IPS-20b (cell line): ENCODE data around the gene RTP4.

Source experiments
- H3K27ac ChIP-seq: one replicate; pipeline ENCODE4 v1.5.1; 2013; ENCODE audit warnings: low read length
- H3K27me3 ChIP-seq: 2 replicates; pipeline ENCODE4 v1.6.1; 2013; ENCODE audit warnings: mild to moderate bottlenecking, low read length, inconsistent platforms; ENCODE audit not compliant: insufficient read depth
- H3K36me3 ChIP-seq: 2 replicates; pipeline ENCODE4 v1.6.1; 2013; ENCODE audit warnings: low read depth, mild to moderate bottlenecking, inconsistent platforms, low read length, moderate library complexity; ENCODE audit not compliant: insufficient read depth
- H3K4me1 ChIP-seq: 2 replicates; pipeline ENCODE4 v1.6.1; 2013; ENCODE audit warnings: mild to moderate bottlenecking, control low read depth, inconsistent platforms, low read length, moderate library complexity; ENCODE audit not compliant: insufficient read depth
- H3K4me3 ChIP-seq: 2 replicates; pipeline ENCODE4 v1.5.1; 2013; ENCODE audit warnings: mild to moderate bottlenecking, low read length, inconsistent platforms
- H3K9ac ChIP-seq: 2 replicates; pipeline ENCODE4 v1.6.1; 2013; ENCODE audit warnings: low read depth, mild to moderate bottlenecking, inconsistent platforms, low read length, moderate library complexity
- H3K9me3 ChIP-seq: 2 replicates; pipeline ENCODE4 v1.6.1; 2013; ENCODE audit warnings: mild to moderate bottlenecking, low read depth, low read length, inconsistent platforms; ENCODE audit not compliant: insufficient read depth

Gene RTP4

DNA sequence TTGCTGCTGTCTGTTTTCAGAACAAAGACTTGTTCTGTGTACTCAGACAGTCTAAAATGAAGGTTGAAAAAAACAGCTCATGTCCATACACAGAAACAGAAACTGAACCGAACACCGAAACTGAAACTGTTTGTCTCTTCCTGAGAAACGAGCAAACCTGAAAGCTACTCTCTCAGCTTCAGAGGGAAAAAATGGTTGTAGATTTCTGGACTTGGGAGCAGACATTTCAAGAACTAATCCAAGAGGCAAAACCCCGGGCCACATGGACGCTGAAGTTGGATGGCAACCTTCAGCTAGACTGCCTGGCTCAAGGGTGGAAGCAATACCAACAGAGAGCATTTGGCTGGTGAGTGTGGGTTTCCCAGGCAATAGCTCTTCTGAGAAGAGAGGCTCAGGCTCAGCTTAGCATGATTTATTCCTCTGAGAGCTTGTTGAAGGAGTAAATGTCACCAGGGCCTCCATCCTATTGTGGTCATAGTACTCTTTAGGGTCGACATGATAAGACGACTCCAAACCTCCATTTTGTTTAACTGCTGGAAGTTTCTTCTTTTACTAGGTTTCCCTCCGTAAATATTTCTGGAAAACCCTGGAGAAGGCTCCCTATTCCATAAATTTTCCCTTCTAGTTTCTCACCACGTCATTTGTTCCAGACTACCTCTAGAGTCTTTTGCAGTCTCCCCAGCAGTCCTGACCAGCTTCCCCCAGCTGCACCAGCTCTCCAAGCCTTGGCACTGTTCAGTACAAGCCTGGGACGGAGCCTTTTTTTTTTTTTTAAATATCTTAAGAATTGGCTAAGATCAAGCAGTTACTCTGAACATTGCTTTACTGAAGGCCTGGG is at the start of gene RTP4:
Gene RTP4 (plus strand): TSS at position 135 of the 838 bp plus-strand sequence. CDS start 57 bp downstream, at position 192.
- no peaks in the 10 kb centered on the region for H3K36me3 ChIP-seq
- no peak within 1 kb of the TSS for H3K27ac ChIP-seq
- no peak within 1 kb of the TSS for H3K4me3 ChIP-seq
- no peaks in the 10 kb centered on the region for H3K27me3 ChIP-seq
- no peaks in the 10 kb centered on the region for H3K9me3 ChIP-seq
- no peak within 1 kb of the TSS for H3K9ac ChIP-seq
- H3K4me1 ChIP-seq = peaks cover 8% of the 10 kb centered on the region; the same call in 1 of the 2 replicates

GRCh38 chr3:187318819-187319616 is 49.2 kb upstream of the RTP4 start:
- Histone ChIP-seq H3K9ac (no peak overlapping the region), H3K36me3 (no peaks in the 10 kb centered on the region), H3K27ac (no peak overlapping the region), H3K27me3 (0 out of 2 replicates have a peak, but pooled peaks cover 4% of the 10 kb centered on the region), H3K9me3 (no peaks in the 10 kb centered on the region), H3K4me1 (peaks cover 7% of the 10 kb centered on the region), H3K4me3 (no peak overlapping the region)

DNA sequence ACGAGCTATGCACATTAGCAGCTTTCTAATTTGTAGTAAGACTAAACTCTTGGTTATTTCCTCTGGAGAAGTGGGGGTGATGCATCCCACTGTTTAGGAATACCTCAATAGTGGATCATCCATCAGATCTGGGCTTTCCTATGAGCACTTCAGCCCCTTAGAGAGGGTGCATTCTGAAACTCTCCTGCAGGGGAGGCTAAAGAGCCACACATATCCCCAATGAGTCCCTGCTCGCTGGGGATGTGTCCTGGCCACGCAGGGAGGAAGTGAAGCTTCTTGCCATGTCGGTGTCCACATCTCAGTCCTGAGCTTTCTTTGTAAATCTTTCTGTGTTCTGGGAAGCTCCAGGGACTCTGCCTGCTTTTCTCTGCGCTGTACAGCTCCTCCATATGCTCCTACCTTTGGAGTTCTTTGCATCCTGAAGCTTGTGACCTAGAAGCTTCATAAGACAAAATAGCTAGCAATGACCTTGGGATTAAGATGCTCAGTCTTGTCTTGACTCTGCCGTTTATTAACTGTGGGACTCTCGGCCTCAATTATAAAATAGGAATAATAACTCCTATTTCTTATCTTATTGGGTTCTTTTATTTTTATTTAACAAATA is 48.4 kb upstream of the RTP4 start:
- no peaks in the 10 kb centered on the region for H3K36me3 ChIP-seq
- 0 out of 2 replicates have a peak, but pooled peaks cover 4% of the 10 kb centered on the region for H3K27me3 ChIP-seq
- H3K4me1 ChIP-seq = peaks cover 7% of the 10 kb centered on the region
- no peaks in the 10 kb centered on the region for H3K9me3 ChIP-seq
- H3K27ac ChIP-seq = no peak overlapping the region
- H3K9ac ChIP-seq = no peak overlapping the region
- H3K4me3 ChIP-seq = no peak overlapping the region

GRCh38 chr3:187321766-187322165 is 46.4 kb upstream of the RTP4 start:
- no peak overlapping the region for H3K4me3 ChIP-seq
- no peaks in the 10 kb centered on the region for H3K9me3 ChIP-seq
- H3K9ac ChIP-seq = no peak overlapping the region
- no peak overlapping the region for H3K27ac ChIP-seq
- peaks cover 7% of the 10 kb centered on the region for H3K4me1 ChIP-seq
- H3K27me3 ChIP-seq = 0 out of 2 replicates have a peak, but pooled peaks cover 4% of the 10 kb centered on the region
- H3K36me3 ChIP-seq = no peaks in the 10 kb centered on the region

DNA sequence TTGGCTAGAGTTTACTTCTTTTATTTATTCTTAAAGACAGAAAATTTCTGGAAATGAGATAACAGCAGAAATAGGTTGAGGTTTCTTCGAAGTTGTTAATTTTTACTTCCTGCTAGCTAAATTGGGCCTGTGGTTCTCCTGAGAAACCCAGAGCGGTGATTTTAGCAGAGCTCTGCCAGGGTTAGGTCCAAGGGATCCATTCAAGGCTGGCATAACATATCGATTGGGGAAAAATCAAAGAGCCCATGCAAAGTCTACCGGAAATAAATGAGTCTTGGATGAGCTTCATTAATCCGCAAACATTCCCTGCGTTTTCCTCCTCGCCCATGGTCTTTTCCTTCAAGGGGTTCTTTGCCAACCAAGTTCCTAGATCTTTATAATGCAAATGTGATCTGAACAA is 45.9 kb upstream of the RTP4 start:
- Histone ChIP-seq H3K27ac (no peak overlapping the region), H3K9ac (no peak overlapping the region), H3K27me3 (0 out of 2 replicates have a peak, but pooled peaks cover 4% of the 10 kb centered on the region), H3K4me1 (peaks cover 7% of the 10 kb centered on the region), H3K4me3 (no peak overlapping the region), H3K9me3 (no peaks in the 10 kb centered on the region), H3K36me3 (no peaks in the 10 kb centered on the region)

DNA sequence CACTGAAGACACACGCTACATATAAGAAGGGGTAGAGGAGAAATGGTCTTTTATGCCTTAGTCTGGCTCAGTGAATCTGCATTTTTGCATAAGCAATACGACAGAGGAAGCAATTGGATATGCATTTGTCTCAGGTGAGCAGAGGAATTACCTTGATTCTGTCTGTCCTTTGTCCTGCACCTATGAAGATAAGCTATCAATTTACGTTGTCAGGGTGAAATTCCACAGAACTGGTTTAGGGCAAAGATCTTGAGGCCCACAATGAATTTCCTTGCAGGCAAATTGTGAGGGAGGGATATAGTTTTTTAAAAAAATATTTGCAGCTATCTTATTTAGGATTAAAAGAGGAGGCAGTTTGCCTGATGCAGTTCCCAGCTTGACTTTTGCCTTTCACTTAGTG is 45.1 kb upstream of the RTP4 start:
- Histone ChIP-seq H3K27ac (no peak overlapping the region), H3K4me1 (peaks cover 7% of the 10 kb centered on the region), H3K9ac (no peak overlapping the region), H3K9me3 (no peaks in the 10 kb centered on the region), H3K4me3 (no peak overlapping the region), H3K36me3 (no peaks in the 10 kb centered on the region), H3K27me3 (0 out of 2 replicates have a peak, but pooled peaks cover 4% of the 10 kb centered on the region)

GRCh38 chr3:187325632-187326031 is 42.6 kb upstream of the RTP4 start:
- no peaks in the 10 kb centered on the region for H3K4me1 ChIP-seq
- no peaks in the 10 kb centered on the region for H3K9me3 ChIP-seq
- H3K36me3 ChIP-seq = no peaks in the 10 kb centered on the region
- H3K27me3 ChIP-seq = no peaks in the 10 kb centered on the region
- H3K4me3 ChIP-seq = no peak overlapping the region
- H3K9ac ChIP-seq = no peak overlapping the region
- no peak overlapping the region for H3K27ac ChIP-seq

GRCh38 chr3:187327845-187328244 is 40.3 kb upstream of the RTP4 start:
- no peaks in the 10 kb centered on the region for H3K36me3 ChIP-seq
- H3K27me3 ChIP-seq = no peaks in the 10 kb centered on the region
- no peaks in the 10 kb centered on the region for H3K9me3 ChIP-seq
- no peak overlapping the region for H3K4me3 ChIP-seq
- H3K9ac ChIP-seq = no peak overlapping the region
- no peak overlapping the region for H3K27ac ChIP-seq
- no peaks in the 10 kb centered on the region for H3K4me1 ChIP-seq

- H3K4me3 ChIP-seq = no peak overlapping the region
- H3K9me3 ChIP-seq = no peaks in the 10 kb centered on the region
- no peaks in the 10 kb centered on the region for H3K27me3 ChIP-seq
- no peaks in the 10 kb centered on the region for H3K36me3 ChIP-seq
- H3K9ac ChIP-seq = no peak overlapping the region
- no peaks in the 10 kb centered on the region for H3K4me1 ChIP-seq
- H3K27ac ChIP-seq = no peak overlapping the region
Measured at GRCh38 chr3:187328691-187329090, 39.5 kb upstream of the RTP4 start.

- peaks cover 3% of the 10 kb centered on the region; the same call in 1 of the 2 replicates for H3K4me1 ChIP-seq
- H3K36me3 ChIP-seq = no peaks in the 10 kb centered on the region
- no peak overlapping the region for H3K27ac ChIP-seq
- H3K9ac ChIP-seq = no peak overlapping the region
- H3K27me3 ChIP-seq = no peaks in the 10 kb centered on the region
- no peaks in the 10 kb centered on the region for H3K9me3 ChIP-seq
- H3K4me3 ChIP-seq = no peak overlapping the region
Measured at GRCh38 chr3:187334904-187335303, 33.3 kb upstream of the RTP4 start.

GRCh38 chr3:187336322-187336721 is 31.9 kb upstream of the RTP4 start:
- H3K27me3 ChIP-seq = no peaks in the 10 kb centered on the region

More at GRCh38 chr3:187336322-187336721, 31.9 kb upstream of the RTP4 start:
- Histone ChIP-seq H3K9me3 (no peaks in the 10 kb centered on the region), H3K36me3 (no peaks in the 10 kb centered on the region), H3K4me3 (no peak overlapping the region), H3K9ac (no peak overlapping the region), H3K27ac (no peak overlapping the region), H3K4me1 (peaks cover 3% of the 10 kb centered on the region; the same call in 1 of the 2 replicates)
